Type B pancreatic cell (in vitro differentiated cells): ENCODE measurements around the gene BPIFA1. TPM values are rescaled to one million over a fixed set of nuclear protein-coding genes. Genes with fewer than 3 reads are reported as not detected.

Experiments
- DNase-seq: peaks from one replicate; pipeline ENCODE4 v3.0.0; 2021; ENCODE audit warnings: mixed read lengths; ENCODE audit not compliant: unreplicated experiment; ENCODE audit errors: extremely low spot score
- H3K27ac Mint-ChIP-seq: 2 replicates; pipeline ENCODE4 v1.8.0; 2021; ENCODE audit warnings: mild to moderate bottlenecking, mixed read lengths
- H3K27me3 Mint-ChIP-seq: 2 replicates; pipeline ENCODE4 v1.8.0; 2021; ENCODE audit warnings: mixed read lengths
- H3K36me3 Mint-ChIP-seq: 2 replicates; pipeline ENCODE4 v1.8.0; 2021; ENCODE audit warnings: mixed read lengths
- H3K4me1 Mint-ChIP-seq: one replicate; pipeline ENCODE4 v1.8.0; 2021; ENCODE audit warnings: mixed read lengths; ENCODE audit not compliant: unreplicated experiment
- H3K4me3 Mint-ChIP-seq: 2 replicates; pipeline ENCODE4 v1.8.0; 2021; ENCODE audit warnings: mild to moderate bottlenecking, mixed read lengths
- H3K9me3 Mint-ChIP-seq: 2 replicates; pipeline ENCODE4 v1.8.0; 2021; ENCODE audit warnings: mixed read lengths
- total RNA-seq: library from RNA; stranded (reverse); gene quantifications from 2 replicates; pipeline ENCODE4 v1.2.1, GENCODE V29; 2021; ENCODE audit warnings: low replicate concordance
- TF ChIP-seq, protein P1 (sequence below): fragments of 200-600 bp; sonication (generic); conservative IDR thresholded peaks from 2 replicates; pipeline ENCODE4 v1.5.0; 2021; ENCODE audit warnings: antibody characterized with exemption, mild to moderate bottlenecking

BPIFA1 gene
- total RNA-seq, 1 donor from 2014 or later = 0.97 TPM

DNA sequence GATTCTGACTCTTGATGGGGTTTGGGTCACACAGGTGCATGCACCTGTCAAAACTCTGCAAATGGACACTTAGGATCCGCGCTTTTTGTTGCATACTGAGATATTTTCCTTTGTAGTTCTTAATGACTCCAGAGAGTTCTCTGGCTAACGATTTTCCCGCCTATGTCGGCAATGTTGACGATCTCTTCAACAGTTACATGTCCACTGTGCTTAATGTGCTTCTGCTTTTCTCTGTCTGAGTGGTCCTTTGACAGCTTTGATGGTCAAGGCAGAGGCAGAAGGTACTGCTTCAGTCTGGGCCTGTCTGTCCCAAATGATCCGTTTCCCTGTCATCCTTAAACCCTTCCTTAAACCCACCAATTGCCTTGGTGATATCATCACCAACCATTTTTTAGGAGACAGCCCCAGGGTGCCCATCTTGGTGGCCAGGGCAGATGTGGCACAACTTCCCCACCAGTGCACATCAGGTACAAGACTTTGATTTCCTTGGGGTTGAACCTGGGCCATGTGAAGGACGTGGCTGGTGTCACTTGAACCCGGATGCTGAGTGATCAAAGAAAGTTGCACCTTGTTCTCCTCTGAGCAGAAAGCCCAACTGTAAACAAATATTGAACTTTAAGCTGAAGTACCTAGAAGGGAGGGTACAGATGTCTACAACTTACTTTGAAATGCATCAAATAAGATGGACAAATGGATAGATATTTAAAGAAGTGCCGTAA lies 36.5 kb downstream of the BPIFA1 start:
- DNase-seq = no peak
- peaks cover 6% of the 10 kb centered on the region for H3K4me1 Mint-ChIP-seq
- no peaks in the 10 kb centered on the region for H3K36me3 Mint-ChIP-seq

DNA sequence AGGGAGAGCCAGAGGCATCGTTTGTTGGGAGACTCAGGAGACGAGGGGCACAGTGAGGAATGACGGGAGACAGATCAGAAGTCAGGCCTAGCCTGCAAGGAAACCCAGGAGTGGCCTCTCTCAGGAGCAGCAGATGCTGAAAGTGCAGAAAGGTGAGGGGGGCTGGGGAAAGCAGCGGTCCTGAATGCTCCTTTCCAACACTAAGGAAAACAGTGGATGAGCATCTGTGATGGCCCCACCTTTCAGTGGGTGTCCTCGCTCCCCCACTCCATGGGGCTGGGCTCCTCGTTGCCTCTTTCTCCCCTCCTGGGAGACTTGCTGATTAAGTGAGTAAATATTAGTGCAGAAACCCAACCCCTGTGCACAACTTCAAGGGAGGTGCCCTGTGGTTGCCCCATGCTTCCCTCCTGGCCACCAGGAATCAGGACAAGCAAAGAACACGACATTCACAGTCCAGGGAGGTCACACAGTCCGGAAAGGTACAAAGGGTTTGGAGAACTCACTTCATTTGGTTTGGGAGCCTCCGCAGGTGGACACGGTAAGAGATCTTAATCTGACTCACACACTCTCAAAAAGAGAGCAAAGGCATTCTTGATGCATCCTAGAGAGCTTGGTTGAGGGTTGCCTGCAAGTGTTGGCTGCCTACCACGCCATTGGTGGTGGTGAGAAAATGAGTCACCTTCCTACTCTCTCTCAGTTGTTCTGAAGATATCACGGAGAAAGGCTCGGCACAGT lies 37.5 kb downstream of the BPIFA1 start:
- H3K27ac Mint-ChIP-seq = no peak overlapping the region
- peaks cover 16% of the 10 kb centered on the region for H3K4me1 Mint-ChIP-seq
- TF ChIP-seq, protein P1, sequence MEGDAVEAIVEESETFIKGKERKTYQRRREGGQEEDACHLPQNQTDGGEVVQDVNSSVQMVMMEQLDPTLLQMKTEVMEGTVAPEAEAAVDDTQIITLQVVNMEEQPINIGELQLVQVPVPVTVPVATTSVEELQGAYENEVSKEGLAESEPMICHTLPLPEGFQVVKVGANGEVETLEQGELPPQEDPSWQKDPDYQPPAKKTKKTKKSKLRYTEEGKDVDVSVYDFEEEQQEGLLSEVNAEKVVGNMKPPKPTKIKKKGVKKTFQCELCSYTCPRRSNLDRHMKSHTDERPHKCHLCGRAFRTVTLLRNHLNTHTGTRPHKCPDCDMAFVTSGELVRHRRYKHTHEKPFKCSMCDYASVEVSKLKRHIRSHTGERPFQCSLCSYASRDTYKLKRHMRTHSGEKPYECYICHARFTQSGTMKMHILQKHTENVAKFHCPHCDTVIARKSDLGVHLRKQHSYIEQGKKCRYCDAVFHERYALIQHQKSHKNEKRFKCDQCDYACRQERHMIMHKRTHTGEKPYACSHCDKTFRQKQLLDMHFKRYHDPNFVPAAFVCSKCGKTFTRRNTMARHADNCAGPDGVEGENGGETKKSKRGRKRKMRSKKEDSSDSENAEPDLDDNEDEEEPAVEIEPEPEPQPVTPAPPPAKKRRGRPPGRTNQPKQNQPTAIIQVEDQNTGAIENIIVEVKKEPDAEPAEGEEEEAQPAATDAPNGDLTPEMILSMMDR = no peak
- DNase-seq = no peak
- no peaks in the 10 kb centered on the region for H3K36me3 Mint-ChIP-seq
- no peaks in the 10 kb centered on the region for H3K9me3 Mint-ChIP-seq
- peaks cover 44% of the 10 kb centered on the region for H3K27me3 Mint-ChIP-seq
- H3K4me3 Mint-ChIP-seq = no peak overlapping the region

More for the DNA sequence above, 36.5 kb downstream of the BPIFA1 start:
- Mint-ChIP-seq H3K27ac (no peak overlapping the region), H3K4me3 (no peak overlapping the region), H3K27me3 (peaks cover 42% of the 10 kb centered on the region), H3K9me3 (no peaks in the 10 kb centered on the region)
- TF ChIP-seq, protein P1 = no peak

DNA sequence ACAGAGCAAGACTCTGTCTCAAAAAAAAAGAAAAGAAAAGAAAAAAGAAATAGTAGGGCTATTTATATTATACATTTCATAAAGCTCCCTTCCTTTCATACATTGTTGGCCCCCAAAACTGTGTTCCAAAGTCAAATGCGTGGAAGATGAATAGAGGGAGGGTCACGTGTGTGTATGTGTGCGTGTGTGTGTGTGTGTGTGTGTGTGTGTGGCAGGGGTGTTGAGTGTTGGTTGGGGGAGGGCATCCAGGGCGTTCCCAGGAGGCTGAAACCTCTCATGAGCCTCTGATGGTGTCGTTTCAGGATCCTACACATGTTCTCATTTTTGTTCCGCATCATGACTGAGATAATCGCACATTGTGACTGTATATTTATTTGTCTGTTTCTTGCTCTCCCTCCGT lies 39.4 kb downstream of the BPIFA1 start:
- DNase-seq = no peak
- Mint-ChIP-seq H3K36me3 (no peaks in the 10 kb centered on the region), H3K27ac (no peak overlapping the region), H3K27me3 (peaks cover 50% of the 10 kb centered on the region), H3K4me1 (peaks cover 16% of the 10 kb centered on the region), H3K9me3 (no peaks in the 10 kb centered on the region), H3K4me3 (no peak overlapping the region)
- TF ChIP-seq, protein P1 = no peak

DNA sequence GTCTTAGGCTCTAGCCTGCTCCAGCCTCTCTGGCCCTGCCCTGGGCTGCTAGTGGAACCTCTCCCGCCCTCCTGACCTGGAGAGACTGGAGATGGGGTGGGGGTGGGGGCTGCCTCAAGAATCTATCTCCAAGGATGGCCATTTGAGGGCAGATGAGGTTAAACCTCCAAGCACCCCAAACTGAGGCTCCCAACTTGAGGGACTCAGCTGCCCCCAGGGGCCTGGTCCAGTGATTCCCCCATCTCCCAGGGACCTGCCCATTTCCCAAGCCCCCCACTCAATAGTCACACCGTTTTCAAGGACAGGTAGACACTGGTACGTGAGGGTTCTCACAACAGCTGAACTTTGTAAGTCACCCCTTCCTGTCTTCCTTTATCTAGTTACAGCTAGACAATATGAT lies 40.1 kb downstream of the BPIFA1 start:
- H3K36me3 Mint-ChIP-seq = no peaks in the 10 kb centered on the region
- peaks cover 46% of the 10 kb centered on the region for H3K27me3 Mint-ChIP-seq
- no peak overlapping the region for H3K27ac Mint-ChIP-seq

DNA sequence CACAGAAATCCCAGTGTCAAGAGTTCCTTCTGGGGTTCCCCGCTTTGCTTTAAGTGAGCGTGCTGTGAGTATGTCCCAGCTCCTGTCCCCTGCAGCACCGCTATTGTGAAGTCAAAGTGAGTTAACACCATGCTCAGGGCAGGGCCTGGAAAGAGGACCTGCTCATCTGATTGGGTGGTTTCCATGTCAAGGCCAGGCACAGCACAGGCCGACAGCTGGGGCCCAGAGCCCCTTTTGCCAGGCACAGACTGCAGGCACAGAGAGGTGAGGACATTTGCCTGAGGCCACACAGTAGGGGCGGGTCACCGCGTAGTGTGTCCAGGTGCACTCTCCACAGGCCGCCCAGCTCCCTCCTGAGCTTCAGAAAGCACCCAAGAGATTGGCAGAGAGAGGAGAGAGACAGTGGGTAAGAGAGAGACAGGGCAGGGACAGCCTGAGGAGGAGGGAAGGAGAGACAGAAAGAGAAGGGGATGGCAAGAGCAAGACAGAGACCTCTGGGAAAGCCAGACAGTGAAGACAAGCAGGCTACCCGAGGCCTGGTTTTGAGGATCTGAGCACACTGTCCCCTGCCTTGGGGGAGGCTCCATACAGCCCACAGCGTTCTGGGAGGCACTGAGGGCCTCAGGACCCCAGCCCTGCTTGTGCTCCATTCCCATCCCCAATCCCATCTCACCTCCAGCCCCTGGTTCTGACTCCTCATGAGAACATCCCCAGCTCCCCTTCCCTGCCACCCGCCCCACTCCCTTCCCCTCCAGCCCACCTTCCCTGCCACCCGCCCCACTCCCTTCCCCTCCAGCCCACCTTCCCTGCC lies 40.7 kb downstream of the BPIFA1 start:
- H3K9me3 Mint-ChIP-seq = no peaks in the 10 kb centered on the region
- H3K27me3 Mint-ChIP-seq = peaks cover 40% of the 10 kb centered on the region
- TF ChIP-seq, protein P1 = no peak
- H3K27ac Mint-ChIP-seq = no peak overlapping the region
- no peak overlapping the region for H3K4me3 Mint-ChIP-seq
- H3K4me1 Mint-ChIP-seq = peaks cover 16% of the 10 kb centered on the region
- H3K36me3 Mint-ChIP-seq = no peaks in the 10 kb centered on the region
- no peak for DNase-seq

More for the DNA sequence above, 40.1 kb downstream of the BPIFA1 start:
- no peak overlapping the region for H3K4me3 Mint-ChIP-seq
- TF ChIP-seq, protein P1 = no peak
- no peak for DNase-seq
- no peaks in the 10 kb centered on the region for H3K9me3 Mint-ChIP-seq
- peaks cover 16% of the 10 kb centered on the region for H3K4me1 Mint-ChIP-seq
